Diencephalon (tissue), 1 donor: ENCODE measurements around the gene MMAA. TPM values are rescaled to one million over a fixed set of nuclear protein-coding genes. Genes with fewer than 3 reads are reported as not detected.

Experiments used
- total RNA-seq: library from RNA; depleted of rRNA; stranded (reverse); fragments of >200 nt; gene quantifications from one replicate; pipeline ENCODE4 v1.2.3, GENCODE V29; 2014

MMAA gene
- total RNA-seq = 11.8 TPM

GRCh38 chr4:145618932-145619638, at the start of gene MMAA:
TSS of gene MMAA (plus strand) at chr4:145619385. CDS start at chr4:145639140, 19,755 bp downstream.

GRCh38 chr4:145679991-145680455, 60.8 kb downstream of the MMAA start, which contains the start of gene C4orf51:
TSS of gene C4orf51 (plus strand) at chr4:145680146. CDS start at chr4:145680204, 58 bp downstream.

Other genes starting within 250 kb of the MMAA start
- gene SMAD1, start 137.5 kb upstream of the MMAA start, total RNA-seq = 37.6 TPM
- gene C4orf51, start 60.8 kb downstream of the MMAA start, total RNA-seq = not detected